DOHH2 (cell line): ENCODE data around the gene TMEM200B.

ENCODE experiments used
- EZH2phosphoT487 ChIP-seq: fragments of 200-600 bp; sonication (generic); IDR thresholded peaks from 2 replicates; pipeline ENCODE4 v1.6.1; 2017; ENCODE audit warnings: borderline replicate concordance, mild to moderate bottlenecking, antibody characterized with exemption, low read length, moderate library complexity, mixed read lengths
- TF ChIP-seq, protein P1 (sequence below): fragments of 200-600 bp; sonication (generic); IDR thresholded peaks from one replicate; pipeline ENCODE4 v1.5.1; 2014; ENCODE audit warnings: antibody characterized with exemption, mild to moderate bottlenecking, low read depth, low read length; ENCODE audit not compliant: poor library complexity, severe bottlenecking

DNA sequence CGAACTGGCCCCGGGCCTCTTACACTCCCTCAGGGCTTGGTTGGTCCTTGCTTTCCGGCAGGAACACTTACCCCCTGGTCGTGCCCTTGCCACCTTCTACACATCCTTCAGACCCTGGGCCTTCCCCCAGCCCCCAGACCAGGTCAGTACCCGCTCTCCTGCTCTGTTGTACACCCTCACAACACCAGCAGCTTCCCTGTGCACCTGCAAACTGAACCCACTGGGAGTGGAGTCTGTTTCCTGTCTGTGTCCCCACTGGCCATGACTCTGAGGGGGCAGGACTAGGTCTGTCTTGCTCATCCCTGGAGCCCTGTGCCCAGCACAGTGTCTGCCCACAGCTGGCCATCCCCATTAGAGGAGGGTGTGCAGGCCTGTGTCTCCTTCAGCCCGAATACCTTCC is 2.1 kb upstream of the TMEM200B start:
- TF ChIP-seq, protein P1, sequence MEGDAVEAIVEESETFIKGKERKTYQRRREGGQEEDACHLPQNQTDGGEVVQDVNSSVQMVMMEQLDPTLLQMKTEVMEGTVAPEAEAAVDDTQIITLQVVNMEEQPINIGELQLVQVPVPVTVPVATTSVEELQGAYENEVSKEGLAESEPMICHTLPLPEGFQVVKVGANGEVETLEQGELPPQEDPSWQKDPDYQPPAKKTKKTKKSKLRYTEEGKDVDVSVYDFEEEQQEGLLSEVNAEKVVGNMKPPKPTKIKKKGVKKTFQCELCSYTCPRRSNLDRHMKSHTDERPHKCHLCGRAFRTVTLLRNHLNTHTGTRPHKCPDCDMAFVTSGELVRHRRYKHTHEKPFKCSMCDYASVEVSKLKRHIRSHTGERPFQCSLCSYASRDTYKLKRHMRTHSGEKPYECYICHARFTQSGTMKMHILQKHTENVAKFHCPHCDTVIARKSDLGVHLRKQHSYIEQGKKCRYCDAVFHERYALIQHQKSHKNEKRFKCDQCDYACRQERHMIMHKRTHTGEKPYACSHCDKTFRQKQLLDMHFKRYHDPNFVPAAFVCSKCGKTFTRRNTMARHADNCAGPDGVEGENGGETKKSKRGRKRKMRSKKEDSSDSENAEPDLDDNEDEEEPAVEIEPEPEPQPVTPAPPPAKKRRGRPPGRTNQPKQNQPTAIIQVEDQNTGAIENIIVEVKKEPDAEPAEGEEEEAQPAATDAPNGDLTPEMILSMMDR, result no peak
- no peak for TF ChIP-seq EZH2phosphoT487
